LoVo (cell line): ENCODE data around the gene SIGLEC6.
A peak's percentile ranks its signal among the peaks of the same experiment; 100 is the strongest.

Experiments used
- DNase-seq: peaks from one replicate; pipeline ENCODE4 v3.0.0-alpha.2; 2016; ENCODE audit warnings: low spot score

SIGLEC6 gene

GRCh38 chr19:51473009-51473707, 58.3 kb downstream of the SIGLEC6 start:
- DNase-seq: peak; percentile 57

GRCh38 chr19:51472607-51473006, 58.9 kb downstream of the SIGLEC6 start:
- no peak for DNase-seq

- DNase-seq: no peak
These were observed 59.9 kb downstream of the SIGLEC6 start for GRCh38 chr19:51471527-51471926.

- no peak for DNase-seq
These were observed 60.5 kb downstream of the SIGLEC6 start for GRCh38 chr19:51470966-51471365.

- DNase-seq: no peak
These were observed 61.8 kb downstream of the SIGLEC6 start for GRCh38 chr19:51469629-51470028.

- no peak for DNase-seq
These were observed 62.3 kb downstream of the SIGLEC6 start for GRCh38 chr19:51469162-51469561.

GRCh38 chr19:51468545-51468920, 62.9 kb downstream of the SIGLEC6 start:
- DNase-seq: no peak

GRCh38 chr19:51467864-51468544, 63.5 kb downstream of the SIGLEC6 start:
- no peak for DNase-seq
